Measurements from ENCODE around the gene DDX1. TPM values are rescaled to one million over a fixed set of nuclear protein-coding genes. Genes with fewer than 3 reads are reported as not detected.

Gene DDX1
- total and polyA plus RNA-seq, 2 experiments from 2014 or later = 99.9 to 102 TPM

DNA sequence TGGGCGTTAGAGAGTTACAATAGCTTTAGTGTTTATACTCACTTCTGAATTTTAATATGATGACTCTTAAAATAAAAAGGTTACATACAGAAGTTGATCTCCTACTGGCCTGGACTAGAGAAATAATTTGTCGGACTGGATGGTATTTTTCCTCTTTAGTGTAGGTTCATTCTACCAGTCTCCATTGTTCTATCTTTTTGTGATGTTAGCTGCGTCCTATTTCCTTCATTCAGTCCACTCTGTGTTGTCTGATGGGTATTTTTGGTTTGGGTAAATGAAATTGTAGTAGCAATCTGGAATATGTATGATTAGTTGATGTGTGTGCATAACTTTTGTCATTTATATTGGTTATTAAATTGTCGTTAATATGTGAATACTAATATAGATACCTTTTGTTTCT, 5.3 kb downstream of the DDX1 start:
- no peaks in the 10 kb centered on the region for H3K9me2 ChIP-seq (ENCODE audit: insufficient read depth)
- no peak overlapping the region for H2AFZ ChIP-seq
- H3K4me2 ChIP-seq = no peak overlapping the region
- Mint-ChIP-seq H3K9me3 (no peaks in the 10 kb centered on the region), H3K27ac (no peak overlapping the region), H3K36me3 (ENCODE audit: low read depth) (peaks cover 62% of the 10 kb centered on the region), H3K4me1 (peaks cover 8% of the 10 kb centered on the region), H3K4me3 (no peak overlapping the region), H3K27me3 (ENCODE audit: insufficient read depth, low read depth, poor library complexity) (no peaks in the 10 kb centered on the region)
- no peaks in the 10 kb centered on the region for H3F3A ChIP-seq (replicated peaks; ENCODE audit: low read depth)
- DNase-seq (ENCODE audit: low spot score) = no peak
- TF ChIP-seq EZH2 (IDR thresholded peaks at IDR 0.05; ENCODE audit: low read depth, unreplicated experiment) = no peak
- TF ChIP-seq, protein P1, sequence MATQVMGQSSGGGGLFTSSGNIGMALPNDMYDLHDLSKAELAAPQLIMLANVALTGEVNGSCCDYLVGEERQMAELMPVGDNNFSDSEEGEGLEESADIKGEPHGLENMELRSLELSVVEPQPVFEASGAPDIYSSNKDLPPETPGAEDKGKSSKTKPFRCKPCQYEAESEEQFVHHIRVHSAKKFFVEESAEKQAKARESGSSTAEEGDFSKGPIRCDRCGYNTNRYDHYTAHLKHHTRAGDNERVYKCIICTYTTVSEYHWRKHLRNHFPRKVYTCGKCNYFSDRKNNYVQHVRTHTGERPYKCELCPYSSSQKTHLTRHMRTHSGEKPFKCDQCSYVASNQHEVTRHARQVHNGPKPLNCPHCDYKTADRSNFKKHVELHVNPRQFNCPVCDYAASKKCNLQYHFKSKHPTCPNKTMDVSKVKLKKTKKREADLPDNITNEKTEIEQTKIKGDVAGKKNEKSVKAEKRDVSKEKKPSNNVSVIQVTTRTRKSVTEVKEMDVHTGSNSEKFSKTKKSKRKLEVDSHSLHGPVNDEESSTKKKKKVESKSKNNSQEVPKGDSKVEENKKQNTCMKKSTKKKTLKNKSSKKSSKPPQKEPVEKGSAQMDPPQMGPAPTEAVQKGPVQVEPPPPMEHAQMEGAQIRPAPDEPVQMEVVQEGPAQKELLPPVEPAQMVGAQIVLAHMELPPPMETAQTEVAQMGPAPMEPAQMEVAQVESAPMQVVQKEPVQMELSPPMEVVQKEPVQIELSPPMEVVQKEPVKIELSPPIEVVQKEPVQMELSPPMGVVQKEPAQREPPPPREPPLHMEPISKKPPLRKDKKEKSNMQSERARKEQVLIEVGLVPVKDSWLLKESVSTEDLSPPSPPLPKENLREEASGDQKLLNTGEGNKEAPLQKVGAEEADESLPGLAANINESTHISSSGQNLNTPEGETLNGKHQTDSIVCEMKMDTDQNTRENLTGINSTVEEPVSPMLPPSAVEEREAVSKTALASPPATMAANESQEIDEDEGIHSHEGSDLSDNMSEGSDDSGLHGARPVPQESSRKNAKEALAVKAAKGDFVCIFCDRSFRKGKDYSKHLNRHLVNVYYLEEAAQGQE (IDR thresholded peaks at IDR 0.05; ENCODE audit: unreplicated experiment) = no peak
- no peak for TF ChIP-seq JUNB (IDR thresholded peaks at IDR 0.05; ENCODE audit: unreplicated experiment)
- TF ChIP-seq, protein P2, sequence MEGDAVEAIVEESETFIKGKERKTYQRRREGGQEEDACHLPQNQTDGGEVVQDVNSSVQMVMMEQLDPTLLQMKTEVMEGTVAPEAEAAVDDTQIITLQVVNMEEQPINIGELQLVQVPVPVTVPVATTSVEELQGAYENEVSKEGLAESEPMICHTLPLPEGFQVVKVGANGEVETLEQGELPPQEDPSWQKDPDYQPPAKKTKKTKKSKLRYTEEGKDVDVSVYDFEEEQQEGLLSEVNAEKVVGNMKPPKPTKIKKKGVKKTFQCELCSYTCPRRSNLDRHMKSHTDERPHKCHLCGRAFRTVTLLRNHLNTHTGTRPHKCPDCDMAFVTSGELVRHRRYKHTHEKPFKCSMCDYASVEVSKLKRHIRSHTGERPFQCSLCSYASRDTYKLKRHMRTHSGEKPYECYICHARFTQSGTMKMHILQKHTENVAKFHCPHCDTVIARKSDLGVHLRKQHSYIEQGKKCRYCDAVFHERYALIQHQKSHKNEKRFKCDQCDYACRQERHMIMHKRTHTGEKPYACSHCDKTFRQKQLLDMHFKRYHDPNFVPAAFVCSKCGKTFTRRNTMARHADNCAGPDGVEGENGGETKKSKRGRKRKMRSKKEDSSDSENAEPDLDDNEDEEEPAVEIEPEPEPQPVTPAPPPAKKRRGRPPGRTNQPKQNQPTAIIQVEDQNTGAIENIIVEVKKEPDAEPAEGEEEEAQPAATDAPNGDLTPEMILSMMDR (conservative IDR thresholded peaks at IDR 0.05; ENCODE audit: low read depth in 2 of 2) = no peak
- TF ChIP-seq ZNF331 (CRISPR knock-in tag; IDR thresholded peaks at IDR 0.05; ENCODE audit: low read depth) = no peak
- TF ChIP-seq ZNF114 (CRISPR knock-in tag; IDR thresholded peaks at IDR 0.05) = no peak
- no peak for TF ChIP-seq POLR2AphosphoS5 (IDR thresholded peaks at IDR 0.05; ENCODE audit: low read depth)
- no peak for TF ChIP-seq STAT1 (IDR thresholded peaks at IDR 0.05; ENCODE audit: unreplicated experiment)
- no peak for TF ChIP-seq NANOG (IDR thresholded peaks at IDR 0.05; ENCODE audit: borderline replicate concordance)
- TF ChIP-seq, protein P3, sequence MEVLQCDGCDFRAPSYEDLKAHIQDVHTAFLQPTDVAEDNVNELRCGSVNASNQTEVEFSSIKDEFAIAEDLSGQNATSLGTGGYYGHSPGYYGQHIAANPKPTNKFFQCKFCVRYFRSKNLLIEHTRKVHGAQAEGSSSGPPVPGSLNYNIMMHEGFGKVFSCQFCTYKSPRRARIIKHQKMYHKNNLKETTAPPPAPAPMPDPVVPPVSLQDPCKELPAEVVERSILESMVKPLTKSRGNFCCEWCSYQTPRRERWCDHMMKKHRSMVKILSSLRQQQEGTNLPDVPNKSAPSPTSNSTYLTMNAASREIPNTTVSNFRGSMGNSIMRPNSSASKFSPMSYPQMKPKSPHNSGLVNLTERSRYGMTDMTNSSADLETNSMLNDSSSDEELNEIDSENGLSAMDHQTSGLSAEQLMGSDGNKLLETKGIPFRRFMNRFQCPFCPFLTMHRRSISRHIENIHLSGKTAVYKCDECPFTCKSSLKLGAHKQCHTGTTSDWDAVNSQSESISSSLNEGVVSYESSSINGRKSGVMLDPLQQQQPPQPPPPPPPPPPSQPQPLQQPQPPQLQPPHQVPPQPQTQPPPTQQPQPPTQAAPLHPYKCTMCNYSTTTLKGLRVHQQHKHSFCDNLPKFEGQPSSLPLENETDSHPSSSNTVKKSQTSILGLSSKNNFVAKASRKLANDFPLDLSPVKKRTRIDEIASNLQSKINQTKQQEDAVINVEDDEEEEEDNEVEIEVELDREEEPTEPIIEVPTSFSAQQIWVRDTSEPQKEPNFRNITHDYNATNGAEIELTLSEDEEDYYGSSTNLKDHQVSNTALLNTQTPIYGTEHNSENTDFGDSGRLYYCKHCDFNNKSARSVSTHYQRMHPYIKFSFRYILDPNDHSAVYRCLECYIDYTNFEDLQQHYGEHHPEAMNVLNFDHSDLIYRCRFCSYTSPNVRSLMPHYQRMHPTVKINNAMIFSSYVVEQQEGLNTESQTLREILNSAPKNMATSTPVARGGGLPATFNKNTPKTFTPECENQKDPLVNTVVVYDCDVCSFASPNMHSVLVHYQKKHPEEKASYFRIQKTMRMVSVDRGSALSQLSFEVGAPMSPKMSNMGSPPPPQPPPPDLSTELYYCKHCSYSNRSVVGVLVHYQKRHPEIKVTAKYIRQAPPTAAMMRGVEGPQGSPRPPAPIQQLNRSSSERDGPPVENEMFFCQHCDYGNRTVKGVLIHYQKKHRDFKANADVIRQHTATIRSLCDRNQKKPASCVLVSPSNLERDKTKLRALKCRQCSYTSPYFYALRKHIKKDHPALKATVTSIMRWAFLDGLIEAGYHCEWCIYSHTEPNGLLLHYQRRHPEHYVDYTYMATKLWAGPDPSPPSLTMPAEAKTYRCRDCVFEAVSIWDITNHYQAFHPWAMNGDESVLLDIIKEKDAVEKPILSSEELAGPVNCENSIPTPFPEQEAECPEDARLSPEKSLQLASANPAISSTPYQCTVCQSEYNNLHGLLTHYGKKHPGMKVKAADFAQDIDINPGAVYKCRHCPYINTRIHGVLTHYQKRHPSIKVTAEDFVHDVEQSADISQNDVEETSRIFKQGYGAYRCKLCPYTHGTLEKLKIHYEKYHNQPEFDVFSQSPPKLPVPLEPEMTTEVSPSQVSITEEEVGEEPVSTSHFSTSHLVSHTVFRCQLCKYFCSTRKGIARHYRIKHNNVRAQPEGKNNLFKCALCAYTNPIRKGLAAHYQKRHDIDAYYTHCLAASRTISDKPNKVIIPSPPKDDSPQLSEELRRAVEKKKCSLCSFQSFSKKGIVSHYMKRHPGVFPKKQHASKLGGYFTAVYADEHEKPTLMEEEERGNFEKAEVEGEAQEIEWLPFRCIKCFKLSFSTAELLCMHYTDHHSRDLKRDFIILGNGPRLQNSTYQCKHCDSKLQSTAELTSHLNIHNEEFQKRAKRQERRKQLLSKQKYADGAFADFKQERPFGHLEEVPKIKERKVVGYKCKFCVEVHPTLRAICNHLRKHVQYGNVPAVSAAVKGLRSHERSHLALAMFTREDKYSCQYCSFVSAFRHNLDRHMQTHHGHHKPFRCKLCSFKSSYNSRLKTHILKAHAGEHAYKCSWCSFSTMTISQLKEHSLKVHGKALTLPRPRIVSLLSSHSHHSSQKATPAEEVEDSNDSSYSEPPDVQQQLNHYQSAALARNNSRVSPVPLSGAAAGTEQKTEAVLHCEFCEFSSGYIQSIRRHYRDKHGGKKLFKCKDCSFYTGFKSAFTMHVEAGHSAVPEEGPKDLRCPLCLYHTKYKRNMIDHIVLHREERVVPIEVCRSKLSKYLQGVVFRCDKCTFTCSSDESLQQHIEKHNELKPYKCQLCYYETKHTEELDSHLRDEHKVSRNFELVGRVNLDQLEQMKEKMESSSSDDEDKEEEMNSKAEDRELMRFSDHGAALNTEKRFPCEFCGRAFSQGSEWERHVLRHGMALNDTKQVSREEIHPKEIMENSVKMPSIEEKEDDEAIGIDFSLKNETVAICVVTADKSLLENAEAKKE (CRISPR knock-in tag; IDR thresholded peaks at IDR 0.05) = no peak
- TF ChIP-seq, protein P4, sequence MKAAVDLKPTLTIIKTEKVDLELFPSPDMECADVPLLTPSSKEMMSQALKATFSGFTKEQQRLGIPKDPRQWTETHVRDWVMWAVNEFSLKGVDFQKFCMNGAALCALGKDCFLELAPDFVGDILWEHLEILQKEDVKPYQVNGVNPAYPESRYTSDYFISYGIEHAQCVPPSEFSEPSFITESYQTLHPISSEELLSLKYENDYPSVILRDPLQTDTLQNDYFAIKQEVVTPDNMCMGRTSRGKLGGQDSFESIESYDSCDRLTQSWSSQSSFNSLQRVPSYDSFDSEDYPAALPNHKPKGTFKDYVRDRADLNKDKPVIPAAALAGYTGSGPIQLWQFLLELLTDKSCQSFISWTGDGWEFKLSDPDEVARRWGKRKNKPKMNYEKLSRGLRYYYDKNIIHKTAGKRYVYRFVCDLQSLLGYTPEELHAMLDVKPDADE (IDR thresholded peaks at IDR 0.05) = no peak
- H4K20me1 ChIP-seq (replicated peaks; ENCODE audit: insufficient read depth) = peaks cover 25% of the 10 kb centered on the region
- ATAC-seq = no peak
- H3K79me2 ChIP-seq (replicated peaks; ENCODE audit: insufficient read depth) = peaks cover 40% of the 10 kb centered on the region
- H3K4me3 ChIP-seq = no peak overlapping the region
- H3K36me3 ChIP-seq (ENCODE audit: insufficient read depth) = peaks cover 66% of the 10 kb centered on the region
- no peaks in the 10 kb centered on the region for H3K27me3 ChIP-seq (ENCODE audit: insufficient read depth)
- H3K4me1 ChIP-seq (ENCODE audit: insufficient read depth) = peaks cover 11% of the 10 kb centered on the region
- no peak overlapping the region for H3K27ac ChIP-seq (ENCODE audit: low read depth)

Measured in GM23338 (cell line).